ENCODE results near the gene REST.

REST gene

DNA sequence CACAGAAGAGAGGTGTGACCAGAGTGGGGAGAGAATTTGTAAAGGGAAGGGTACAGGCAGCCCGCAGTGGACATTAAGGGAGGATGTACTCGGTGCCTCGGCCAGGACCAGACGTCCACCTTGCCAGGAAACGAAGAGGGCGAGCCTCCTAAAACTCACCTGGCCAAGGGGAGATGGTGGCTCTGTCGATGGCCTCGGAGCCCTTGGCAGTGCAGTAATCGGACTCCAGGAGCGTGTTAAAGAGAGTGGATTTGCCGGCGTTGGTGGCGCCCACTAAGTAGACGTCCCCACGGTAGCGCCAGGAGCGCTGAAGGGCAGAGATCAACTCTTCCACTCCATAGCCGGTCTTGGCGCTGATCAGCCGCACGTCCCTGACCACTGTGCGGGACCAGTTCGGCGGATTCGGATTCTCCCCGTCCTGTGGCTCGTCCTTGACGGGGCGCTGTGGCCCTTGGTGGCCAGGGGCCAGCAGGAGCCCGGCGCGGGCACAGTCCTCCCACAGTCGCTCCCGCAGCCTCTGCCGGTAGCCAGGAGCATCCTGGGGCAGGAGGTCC, 68.7 kb downstream of the REST start:
- H3K27ac ChIP-seq (replicated peaks), result peak overlapping the region; percentile 95
- H3K27me3 ChIP-seq (ENCODE audit: insufficient read depth, poor library complexity, severe bottlenecking), result no peaks in the 10 kb centered on the region
- no peak for TF ChIP-seq GABPA (IDR thresholded peaks at IDR 0.05; ENCODE audit: low read depth)
- H3K4me3 ChIP-seq (replicated peaks; ENCODE audit: insufficient read depth, low read length), result peak overlapping the region; percentile 100
- peak in 1 of 2 experiments; percentile 8 for DNase-seq (ENCODE audit: low read depth in 1 of 2, low spot score in 1 of 2)

DNA sequence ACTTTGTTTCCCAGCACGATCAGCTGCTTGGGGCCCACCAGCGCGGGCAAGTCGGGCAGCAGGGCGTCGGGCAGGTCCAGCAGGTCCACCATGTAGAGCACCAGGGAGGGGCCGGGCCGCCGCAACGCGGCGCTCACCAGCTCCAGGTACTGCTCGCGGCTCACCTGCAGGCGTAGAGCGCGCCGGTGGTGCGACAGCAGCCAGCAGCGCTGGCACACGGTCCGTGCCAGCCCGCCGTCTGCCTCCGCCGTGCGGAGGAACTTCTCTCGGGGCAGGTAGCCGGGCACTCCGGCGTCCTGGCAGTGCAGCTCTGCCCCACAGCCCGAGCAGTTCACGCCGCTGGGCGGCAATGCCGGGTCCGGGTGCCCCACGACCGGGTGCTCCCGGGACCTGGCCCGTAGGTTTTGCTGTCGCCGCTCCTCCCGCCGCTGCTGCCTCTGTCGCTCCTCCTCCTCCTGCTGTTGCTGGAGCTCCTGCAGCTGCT, 69.2 kb downstream of the REST start:
- TF ChIP-seq, protein P1, sequence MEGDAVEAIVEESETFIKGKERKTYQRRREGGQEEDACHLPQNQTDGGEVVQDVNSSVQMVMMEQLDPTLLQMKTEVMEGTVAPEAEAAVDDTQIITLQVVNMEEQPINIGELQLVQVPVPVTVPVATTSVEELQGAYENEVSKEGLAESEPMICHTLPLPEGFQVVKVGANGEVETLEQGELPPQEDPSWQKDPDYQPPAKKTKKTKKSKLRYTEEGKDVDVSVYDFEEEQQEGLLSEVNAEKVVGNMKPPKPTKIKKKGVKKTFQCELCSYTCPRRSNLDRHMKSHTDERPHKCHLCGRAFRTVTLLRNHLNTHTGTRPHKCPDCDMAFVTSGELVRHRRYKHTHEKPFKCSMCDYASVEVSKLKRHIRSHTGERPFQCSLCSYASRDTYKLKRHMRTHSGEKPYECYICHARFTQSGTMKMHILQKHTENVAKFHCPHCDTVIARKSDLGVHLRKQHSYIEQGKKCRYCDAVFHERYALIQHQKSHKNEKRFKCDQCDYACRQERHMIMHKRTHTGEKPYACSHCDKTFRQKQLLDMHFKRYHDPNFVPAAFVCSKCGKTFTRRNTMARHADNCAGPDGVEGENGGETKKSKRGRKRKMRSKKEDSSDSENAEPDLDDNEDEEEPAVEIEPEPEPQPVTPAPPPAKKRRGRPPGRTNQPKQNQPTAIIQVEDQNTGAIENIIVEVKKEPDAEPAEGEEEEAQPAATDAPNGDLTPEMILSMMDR (IDR thresholded peaks at IDR 0.05; ENCODE audit: insufficient read depth, low read length), result no peak
- TF ChIP-seq SPI1 (IDR thresholded peaks at IDR 0.05; ENCODE audit: borderline replicate concordance, low read depth) (no peak), POLR2AphosphoS5 (IDR thresholded peaks at IDR 0.05; ENCODE audit: low read depth) (no peak), GABPA (IDR thresholded peaks at IDR 0.05; ENCODE audit: low read depth) (no peak)
- TF ChIP-seq, protein P2, sequence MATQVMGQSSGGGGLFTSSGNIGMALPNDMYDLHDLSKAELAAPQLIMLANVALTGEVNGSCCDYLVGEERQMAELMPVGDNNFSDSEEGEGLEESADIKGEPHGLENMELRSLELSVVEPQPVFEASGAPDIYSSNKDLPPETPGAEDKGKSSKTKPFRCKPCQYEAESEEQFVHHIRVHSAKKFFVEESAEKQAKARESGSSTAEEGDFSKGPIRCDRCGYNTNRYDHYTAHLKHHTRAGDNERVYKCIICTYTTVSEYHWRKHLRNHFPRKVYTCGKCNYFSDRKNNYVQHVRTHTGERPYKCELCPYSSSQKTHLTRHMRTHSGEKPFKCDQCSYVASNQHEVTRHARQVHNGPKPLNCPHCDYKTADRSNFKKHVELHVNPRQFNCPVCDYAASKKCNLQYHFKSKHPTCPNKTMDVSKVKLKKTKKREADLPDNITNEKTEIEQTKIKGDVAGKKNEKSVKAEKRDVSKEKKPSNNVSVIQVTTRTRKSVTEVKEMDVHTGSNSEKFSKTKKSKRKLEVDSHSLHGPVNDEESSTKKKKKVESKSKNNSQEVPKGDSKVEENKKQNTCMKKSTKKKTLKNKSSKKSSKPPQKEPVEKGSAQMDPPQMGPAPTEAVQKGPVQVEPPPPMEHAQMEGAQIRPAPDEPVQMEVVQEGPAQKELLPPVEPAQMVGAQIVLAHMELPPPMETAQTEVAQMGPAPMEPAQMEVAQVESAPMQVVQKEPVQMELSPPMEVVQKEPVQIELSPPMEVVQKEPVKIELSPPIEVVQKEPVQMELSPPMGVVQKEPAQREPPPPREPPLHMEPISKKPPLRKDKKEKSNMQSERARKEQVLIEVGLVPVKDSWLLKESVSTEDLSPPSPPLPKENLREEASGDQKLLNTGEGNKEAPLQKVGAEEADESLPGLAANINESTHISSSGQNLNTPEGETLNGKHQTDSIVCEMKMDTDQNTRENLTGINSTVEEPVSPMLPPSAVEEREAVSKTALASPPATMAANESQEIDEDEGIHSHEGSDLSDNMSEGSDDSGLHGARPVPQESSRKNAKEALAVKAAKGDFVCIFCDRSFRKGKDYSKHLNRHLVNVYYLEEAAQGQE (IDR thresholded peaks at IDR 0.05; ENCODE audit: insufficient replicate concordance, low read depth), result no peak
- peak in 1 of 2 experiments; percentile 39 for DNase-seq (ENCODE audit: low read depth in 1 of 2, low spot score in 1 of 2)
- H3K27me3 ChIP-seq (ENCODE audit: insufficient read depth, poor library complexity, severe bottlenecking), result no peaks in the 10 kb centered on the region
- H3K27ac ChIP-seq (replicated peaks), result peak overlapping the region; percentile 95
- H3K4me3 ChIP-seq (replicated peaks; ENCODE audit: insufficient read depth, low read length), result peak overlapping the region; percentile 100

DNA sequence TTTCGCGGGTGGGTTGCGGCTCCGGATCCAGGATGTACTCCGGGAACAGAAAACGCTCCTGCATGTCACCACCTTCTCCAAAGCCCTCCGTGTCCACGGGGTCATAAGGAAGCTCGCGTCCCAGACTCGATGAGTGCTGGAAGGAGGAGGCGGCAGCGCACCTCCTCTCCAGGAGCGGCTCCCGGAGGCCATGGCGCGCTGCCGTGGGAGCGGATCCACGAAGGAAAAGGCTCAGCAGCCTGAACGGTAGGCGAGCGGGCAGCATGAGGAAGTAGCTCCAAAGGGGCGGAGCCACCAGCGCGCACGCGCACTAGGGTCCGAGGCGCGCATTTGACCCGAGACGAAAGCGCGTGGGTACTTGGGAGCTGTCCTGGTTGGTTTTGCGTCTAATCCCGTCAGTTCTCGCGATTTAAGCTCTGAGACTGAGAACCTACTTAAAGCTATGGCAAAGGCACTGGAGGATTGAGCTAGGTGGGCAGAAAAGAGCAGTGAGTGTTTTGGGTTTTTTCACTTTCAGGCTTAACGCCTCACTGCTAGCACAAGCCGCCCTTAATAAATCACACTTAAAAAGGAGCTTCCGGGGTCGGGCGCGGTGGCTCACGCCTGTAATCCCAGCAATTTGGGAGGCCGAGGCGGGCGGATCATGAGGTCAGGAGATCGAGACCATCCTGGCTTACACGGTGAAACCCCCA, 69.8 kb downstream of the REST start, which contains the start of gene NOA1:
Gene NOA1, minus strand, starts transcription at position 286 of the 692 bp plus-strand sequence. Its CDS starts 21 bp downstream, at position 265.
- H3K4me3 ChIP-seq (replicated peaks; ENCODE audit: insufficient read depth, low read length), result peak within 1 kb of the TSS; percentile 100
- peak; percentile 95 to 98 for DNase-seq (ENCODE audit: low read depth in 1 of 2, low spot score in 1 of 2)
- no peaks in the 10 kb centered on the region for H3K27me3 ChIP-seq (ENCODE audit: insufficient read depth, poor library complexity, severe bottlenecking)
- TF ChIP-seq SPI1 (IDR thresholded peaks at IDR 0.05; ENCODE audit: borderline replicate concordance, low read depth), result no peak
- no peak for TF ChIP-seq GABPA (IDR thresholded peaks at IDR 0.05; ENCODE audit: low read depth)
- peak; percentile 73 for TF ChIP-seq POLR2AphosphoS5 (IDR thresholded peaks at IDR 0.05; ENCODE audit: low read depth)
- TF ChIP-seq, protein P2 (IDR thresholded peaks at IDR 0.05; ENCODE audit: insufficient replicate concordance, low read depth), result peak; percentile 57
- TF ChIP-seq, protein P1 (IDR thresholded peaks at IDR 0.05; ENCODE audit: insufficient read depth, low read length), result no peak
- peak within 1 kb of the TSS; percentile 95 for H3K27ac ChIP-seq (replicated peaks)

DNA sequence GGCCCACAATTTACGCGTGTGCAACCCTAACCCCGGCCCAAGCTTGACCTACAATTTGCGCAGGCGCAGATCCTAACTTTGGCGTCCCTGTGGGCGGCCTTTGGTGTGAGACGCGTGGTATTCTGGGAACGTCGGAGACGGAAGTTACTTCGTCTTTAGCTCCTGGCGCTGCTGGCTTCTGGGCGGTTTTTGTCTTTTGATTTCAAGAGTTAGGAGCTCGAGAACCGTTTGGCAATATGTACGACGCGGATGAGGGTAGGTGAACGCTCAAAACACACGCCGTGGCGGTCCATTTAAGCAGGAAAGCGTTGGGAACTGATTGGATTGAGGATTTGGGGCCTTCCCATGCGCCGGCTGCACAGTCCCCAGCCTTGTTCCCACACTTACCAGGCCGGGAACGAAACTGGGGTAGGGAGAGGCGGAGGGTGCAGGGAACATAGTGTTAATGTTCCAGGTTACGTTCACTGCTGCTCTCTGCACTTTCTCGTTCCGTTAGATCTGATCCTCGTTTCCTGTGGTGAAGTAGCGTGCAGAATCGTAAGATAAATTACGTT, 71.1 kb downstream of the REST start, which contains the start of gene POLR2B:
Gene POLR2B, plus strand, starts transcription at position 147 of the 554 bp plus-strand sequence. Its CDS starts 90 bp downstream, at position 237.
- peak within 1 kb of the TSS; percentile 100 for H3K4me3 ChIP-seq (replicated peaks; ENCODE audit: insufficient read depth, low read length)
- DNase-seq (ENCODE audit: low read depth in 1 of 2, low spot score in 1 of 2), result peak; percentile 89 to 97
- peak within 1 kb of the TSS; percentile 95 for H3K27ac ChIP-seq (replicated peaks)
- TF ChIP-seq, protein P2 (IDR thresholded peaks at IDR 0.05; ENCODE audit: insufficient replicate concordance, low read depth), result peak; percentile 10
- 0 out of 2 replicates have a peak, but pooled peaks have one; percentile 34 for TF ChIP-seq GABPA (IDR thresholded peaks at IDR 0.05; ENCODE audit: low read depth)
- TF ChIP-seq SPI1 (IDR thresholded peaks at IDR 0.05; ENCODE audit: borderline replicate concordance, low read depth), result no peak
- TF ChIP-seq POLR2AphosphoS5 (IDR thresholded peaks at IDR 0.05; ENCODE audit: low read depth), result peak; percentile 84
- no peaks in the 10 kb centered on the region for H3K27me3 ChIP-seq (ENCODE audit: insufficient read depth, poor library complexity, severe bottlenecking)

All from HL-60 (cell line).